Measurements from ENCODE around the gene KLHL2.
"Not testable (repeated sequence)": the region's sequence is repeated elsewhere in the genome, so short reads cannot be mapped to it uniquely, and the experiment has no call there.

The KLHL2 gene

GRCh38 chr4:165207431-165208220 lies at the start of gene KLHL2:
Gene KLHL2 (plus strand): TSS chr4:165207561. CDS start chr4:165207877, 316 bp downstream.
- peak; percentile 53 for DNase-seq

- DNase-seq, result no peak
Measured at GRCh38 chr4:165158762-165159161, 48.6 kb upstream of the KLHL2 start.

- DNase-seq, result no peak
Measured at GRCh38 chr4:165164257-165164656, 43.1 kb upstream of the KLHL2 start.

- not testable (repeated sequence) for DNase-seq
Measured at GRCh38 chr4:165166872-165167271, 40.5 kb upstream of the KLHL2 start.

- no peak for DNase-seq
Measured at GRCh38 chr4:165167650-165168049, 39.7 kb upstream of the KLHL2 start.

GRCh38 chr4:165170819-165171218 lies 36.5 kb upstream of the KLHL2 start:
- no peak for DNase-seq

- DNase-seq, result not testable (repeated sequence)
Measured at GRCh38 chr4:165175470-165175869, 31.9 kb upstream of the KLHL2 start.

GRCh38 chr4:165175879-165176278 lies 31.5 kb upstream of the KLHL2 start:
- DNase-seq, result no peak

- DNase-seq, result no peak
Measured at GRCh38 chr4:165177725-165178666, 29.4 kb upstream of the KLHL2 start.

- DNase-seq, result peak; percentile 31
Measured at GRCh38 chr4:165184220-165184619, 23.1 kb upstream of the KLHL2 start.

GRCh38 chr4:165184998-165185397 lies 22.4 kb upstream of the KLHL2 start:
- DNase-seq, result not testable (repeated sequence)

- DNase-seq, result no peak
Measured at GRCh38 chr4:165185448-165185847, 21.9 kb upstream of the KLHL2 start.

GRCh38 chr4:165190591-165191347 lies 16.6 kb upstream of the KLHL2 start:
- DNase-seq, result no peak

GRCh38 chr4:165191348-165191656 lies 16.1 kb upstream of the KLHL2 start:
- no peak for DNase-seq

- no peak for DNase-seq
Measured at GRCh38 chr4:165191814-165192499, 15.4 kb upstream of the KLHL2 start.

- no peak for DNase-seq
Measured at GRCh38 chr4:165192500-165192898, 14.9 kb upstream of the KLHL2 start.

GRCh38 chr4:165192956-165193355 lies 14.4 kb upstream of the KLHL2 start:
- no peak for DNase-seq

- no peak for DNase-seq
Measured at GRCh38 chr4:165194368-165194767, 13.0 kb upstream of the KLHL2 start.

GRCh38 chr4:165198329-165198728 lies 9.0 kb upstream of the KLHL2 start:
- no peak for DNase-seq

- peak; percentile 28 for DNase-seq
Measured at GRCh38 chr4:165199286-165199685, 8.1 kb upstream of the KLHL2 start.

- DNase-seq, result no peak
Measured at GRCh38 chr4:165199722-165200121, 7.6 kb upstream of the KLHL2 start.

GRCh38 chr4:165201806-165202205 lies 5.6 kb upstream of the KLHL2 start:
- DNase-seq, result no peak
